Liver (tissue), 9 donors: ENCODE results near the gene ERCC4. TPM values are rescaled to one million over a fixed set of nuclear protein-coding genes. Genes with fewer than 3 reads are reported as not detected.

ENCODE experiments used
- DNase-seq: peaks from one replicate; pipeline ENCODE4 v3.0.0-alpha.2; 2017; ENCODE audit warnings: low spot score
- H3K27ac ChIP-seq, 2 donors: one replicate each; pipeline ENCODE4 v1.7.0; 2013; ENCODE audit warnings: inconsistent platforms in 2 of 2, low read length in 2 of 2, control low read depth in 1 of 2, low read depth in 1 of 2, mild to moderate bottlenecking in 1 of 2
- H3K27me3 ChIP-seq, 4 donors: one replicate each; pipeline versions ENCODE4 v1.6.1 to v1.7.0; 2013; ENCODE audit warnings: low read length in 3 of 4, inconsistent platforms in 1 of 4, mild to moderate bottlenecking in 1 of 4, moderate library complexity in 1 of 4; ENCODE audit not compliant: control insufficient read depth in 4 of 4, insufficient read depth in 4 of 4
- H3K36me3 ChIP-seq, 4 donors: one replicate each; pipeline versions ENCODE4 v1.6.1 to v1.7.0; 2013; ENCODE audit warnings: low read length in 3 of 4, mild to moderate bottlenecking in 3 of 4, low read depth in 1 of 4, moderate library complexity in 1 of 4; ENCODE audit not compliant: control insufficient read depth in 4 of 4, insufficient read depth in 3 of 4
- H3K4me1 ChIP-seq, 4 donors: one replicate each; pipeline versions ENCODE4 v1.6.1 to v1.7.0; 2013; ENCODE audit warnings: low read length in 3 of 4, mild to moderate bottlenecking in 3 of 4, moderate library complexity in 1 of 4; ENCODE audit not compliant: control insufficient read depth in 4 of 4, insufficient read depth in 4 of 4
- H3K4me3 ChIP-seq, 3 donors: one replicate each; pipeline versions ENCODE4 v1.6.1 to v1.7.0; 2013; ENCODE audit warnings: low read length in 3 of 3, control low read depth in 1 of 3, low read depth in 1 of 3, mild to moderate bottlenecking in 1 of 3
- H3K9ac ChIP-seq, 2 donors: one replicate each; pipeline ENCODE4 v1.7.0; 2013; ENCODE audit warnings: low read length in 2 of 2, mild to moderate bottlenecking in 2 of 2, moderate library complexity in 2 of 2, control low read depth in 1 of 2, low read depth in 1 of 2
- H3K9me3 ChIP-seq, 4 donors: one replicate each; pipeline versions ENCODE4 v1.6.1 to v1.7.0; 2013; ENCODE audit warnings: low read length in 3 of 4; ENCODE audit not compliant: control insufficient read depth in 4 of 4
- EGR1 ChIP-seq, 2 donors: IDR thresholded peaks; 2 replicates each; pipeline ENCODE4 v1.6.1; 2016 to 2018; ENCODE audit warnings: antibody characterized with exemption in 2 of 2, low read depth in 2 of 2
- FOXA1 ChIP-seq: IDR thresholded peaks from 2 replicates; pipeline ENCODE4 v1.6.1; 2016; ENCODE audit warnings: antibody characterized with exemption
- FOXA2 ChIP-seq: IDR thresholded peaks from 2 replicates; pipeline ENCODE4 v1.6.1; 2016; ENCODE audit warnings: antibody characterized with exemption
- GABPA ChIP-seq, 2 donors: IDR thresholded peaks in 1 of 2; conservative IDR thresholded peaks in 1 of 2; 2 replicates each; pipeline ENCODE4 v1.6.1; 2016; ENCODE audit warnings: antibody characterized with exemption in 2 of 2, mild to moderate bottlenecking in 1 of 2, moderate library complexity in 1 of 2
- HNF4A ChIP-seq, 2 donors: conservative IDR thresholded peaks; 2 replicates each; pipeline ENCODE4 v1.6.1; 2016; ENCODE audit warnings: antibody characterized with exemption in 2 of 2, mild to moderate bottlenecking in 2 of 2
- HNF4G ChIP-seq: IDR thresholded peaks from 2 replicates; pipeline ENCODE4 v1.6.1; 2016; ENCODE audit warnings: antibody characterized with exemption
- JUND ChIP-seq, 2 donors: IDR thresholded peaks; 2 replicates each; pipeline ENCODE4 v1.6.1; 2016; ENCODE audit warnings: antibody characterized with exemption in 2 of 2
- NR2F2 ChIP-seq: IDR thresholded peaks from 2 replicates; pipeline ENCODE4 v1.6.1; 2016; ENCODE audit warnings: antibody characterized with exemption
- RAD21 ChIP-seq, 2 donors: IDR thresholded peaks; 2 replicates each; pipeline ENCODE4 v1.6.1; 2016; ENCODE audit warnings: antibody characterized with exemption in 2 of 2, mild to moderate bottlenecking in 2 of 2
- RXRA ChIP-seq, 2 donors: IDR thresholded peaks; 2 replicates each; pipeline ENCODE4 v1.6.1; 2017 to 2018; ENCODE audit warnings: antibody characterized with exemption in 2 of 2, mild to moderate bottlenecking in 1 of 2
- SP1 ChIP-seq: IDR thresholded peaks from 2 replicates; pipeline ENCODE4 v1.6.1; 2018; ENCODE audit warnings: antibody characterized with exemption, mild to moderate bottlenecking
- TAF1 ChIP-seq: conservative IDR thresholded peaks from 2 replicates; pipeline ENCODE4 v1.6.1; 2016; ENCODE audit warnings: antibody characterized with exemption, mild to moderate bottlenecking
- YY1 ChIP-seq: IDR thresholded peaks from 2 replicates; pipeline ENCODE4 v1.6.1; 2016; ENCODE audit warnings: antibody characterized with exemption, mild to moderate bottlenecking
- WGBS: extraction: QIAGEN DNeasy Blood & Tissue Kit; methylation state at CpG from one replicate; pipeline ENCODE4 v1.1.7; 2013; 5-methylcytosine and 5-hydroxymethylcytosine counted together
- polyA plus RNA-seq, 2 donors: library from polyadenylated mRNA; stranded (reverse) in 1 of 2; unstranded in 1 of 2; fragments of 200-250 nt in 1 of 2; fragments of >200 nt in 1 of 2; fragmentation: Nextera tagmentation in 1 of 2; extraction: Ambion mirVana in 1 of 2; gene quantifications; one replicate each; pipeline versions ENCODE4 v1.2.1 to v1.2.3, GENCODE V29; 2013 to 2015
- total RNA-seq, 2 donors: library from RNA; depleted of rRNA; stranded (reverse); fragments of >200 nt; gene quantifications; one replicate each; pipeline ENCODE4 v1.2.3, GENCODE V29; 2014
- TF ChIP-seq, protein P1 (sequence below): fragments of 150-350 bp; IDR thresholded peaks from 2 replicates; pipeline ENCODE4 v1.5.1; 2017; ENCODE audit warnings: improper control_type of control experiment, low read depth, low read length; ENCODE audit not compliant: missing input control
- TF ChIP-seq, protein P2 (sequence below): IDR thresholded peaks from 2 replicates; pipeline ENCODE4 v1.6.1; 2016; ENCODE audit warnings: antibody characterized with exemption
- TF ChIP-seq, protein P3 (sequence below): IDR thresholded peaks from 2 replicates; pipeline ENCODE4 v1.6.1; 2016; ENCODE audit warnings: antibody characterized with exemption
- TF ChIP-seq, protein P4 (sequence below): IDR thresholded peaks from 2 replicates; pipeline ENCODE4 v1.6.1; 2016; ENCODE audit warnings: antibody characterized with exemption, mild to moderate bottlenecking
- donor health status: healthy.
- donor health status: healthy.
- donor health status: healthy.
- donor health status: healthy.
- donor health status: healthy.

Gene ERCC4
- total and polyA plus RNA-seq, 4 donors: 1.6 to 11.1 (median 4.9) TPM

DNA sequence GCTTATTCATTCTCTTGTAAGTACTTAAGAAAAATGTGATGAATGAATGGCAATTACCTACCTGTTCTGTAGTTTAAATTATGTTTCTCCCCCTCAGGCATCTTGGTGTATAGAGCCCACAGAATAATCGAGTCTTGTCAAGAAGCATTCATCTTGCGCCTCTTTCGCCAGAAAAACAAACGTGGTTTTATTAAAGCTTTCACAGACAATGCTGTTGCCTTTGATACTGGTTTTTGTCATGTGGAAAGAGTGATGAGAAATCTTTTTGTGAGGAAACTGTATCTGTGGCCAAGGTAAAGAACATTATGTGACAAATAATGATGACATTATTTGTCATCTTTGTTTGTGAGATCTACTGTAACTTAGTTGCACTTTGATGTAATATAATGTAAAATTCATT lies 6.5 kb downstream of the ERCC4 start:
- no peak overlapping the region for H3K9ac ChIP-seq
- no peaks in the 10 kb centered on the region for H3K9me3 ChIP-seq
- no peak overlapping the region for H3K4me3 ChIP-seq
- peaks cover 2 to 17% (median 7%) of the 10 kb centered on the region in 4 donors for H3K36me3 ChIP-seq
- H3K4me1 ChIP-seq: peaks cover 3 to 4% (median 3%) of the 10 kb centered on the region in 4 donors
- H3K27ac ChIP-seq: no peak overlapping the region
- H3K27me3 ChIP-seq: no peaks in the 10 kb centered on the region
- WGBS: 90% methylated on average over 4 of the region's 4 CpGs
- TF ChIP-seq, protein P1, sequence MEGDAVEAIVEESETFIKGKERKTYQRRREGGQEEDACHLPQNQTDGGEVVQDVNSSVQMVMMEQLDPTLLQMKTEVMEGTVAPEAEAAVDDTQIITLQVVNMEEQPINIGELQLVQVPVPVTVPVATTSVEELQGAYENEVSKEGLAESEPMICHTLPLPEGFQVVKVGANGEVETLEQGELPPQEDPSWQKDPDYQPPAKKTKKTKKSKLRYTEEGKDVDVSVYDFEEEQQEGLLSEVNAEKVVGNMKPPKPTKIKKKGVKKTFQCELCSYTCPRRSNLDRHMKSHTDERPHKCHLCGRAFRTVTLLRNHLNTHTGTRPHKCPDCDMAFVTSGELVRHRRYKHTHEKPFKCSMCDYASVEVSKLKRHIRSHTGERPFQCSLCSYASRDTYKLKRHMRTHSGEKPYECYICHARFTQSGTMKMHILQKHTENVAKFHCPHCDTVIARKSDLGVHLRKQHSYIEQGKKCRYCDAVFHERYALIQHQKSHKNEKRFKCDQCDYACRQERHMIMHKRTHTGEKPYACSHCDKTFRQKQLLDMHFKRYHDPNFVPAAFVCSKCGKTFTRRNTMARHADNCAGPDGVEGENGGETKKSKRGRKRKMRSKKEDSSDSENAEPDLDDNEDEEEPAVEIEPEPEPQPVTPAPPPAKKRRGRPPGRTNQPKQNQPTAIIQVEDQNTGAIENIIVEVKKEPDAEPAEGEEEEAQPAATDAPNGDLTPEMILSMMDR: no peak
- TF ChIP-seq HNF4G: no peak
- no peak for TF ChIP-seq TAF1
- no peak for TF ChIP-seq GABPA (IDR thresholded peaks at IDR 0.05 in 1 of 2, conservative IDR thresholded peaks at IDR 0.05 in 1 of 2)
- TF ChIP-seq, protein P2, sequence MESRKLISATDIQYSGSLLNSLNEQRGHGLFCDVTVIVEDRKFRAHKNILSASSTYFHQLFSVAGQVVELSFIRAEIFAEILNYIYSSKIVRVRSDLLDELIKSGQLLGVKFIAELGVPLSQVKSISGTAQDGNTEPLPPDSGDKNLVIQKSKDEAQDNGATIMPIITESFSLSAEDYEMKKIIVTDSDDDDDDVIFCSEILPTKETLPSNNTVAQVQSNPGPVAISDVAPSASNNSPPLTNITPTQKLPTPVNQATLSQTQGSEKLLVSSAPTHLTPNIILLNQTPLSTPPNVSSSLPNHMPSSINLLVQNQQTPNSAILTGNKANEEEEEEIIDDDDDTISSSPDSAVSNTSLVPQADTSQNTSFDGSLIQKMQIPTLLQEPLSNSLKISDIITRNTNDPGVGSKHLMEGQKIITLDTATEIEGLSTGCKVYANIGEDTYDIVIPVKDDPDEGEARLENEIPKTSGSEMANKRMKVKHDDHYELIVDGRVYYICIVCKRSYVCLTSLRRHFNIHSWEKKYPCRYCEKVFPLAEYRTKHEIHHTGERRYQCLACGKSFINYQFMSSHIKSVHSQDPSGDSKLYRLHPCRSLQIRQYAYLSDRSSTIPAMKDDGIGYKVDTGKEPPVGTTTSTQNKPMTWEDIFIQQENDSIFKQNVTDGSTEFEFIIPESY: no peak
- no peak for TF ChIP-seq NR2F2
- no peak for TF ChIP-seq EGR1 (IDR thresholded peaks at IDR 0.05; ENCODE audit: low read depth in 2 of 2)
- no peak for TF ChIP-seq RXRA (IDR thresholded peaks at IDR 0.05)
- TF ChIP-seq, protein P3, sequence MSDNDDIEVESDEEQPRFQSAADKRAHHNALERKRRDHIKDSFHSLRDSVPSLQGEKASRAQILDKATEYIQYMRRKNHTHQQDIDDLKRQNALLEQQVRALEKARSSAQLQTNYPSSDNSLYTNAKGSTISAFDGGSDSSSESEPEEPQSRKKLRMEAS: no peak
- TF ChIP-seq FOXA1: no peak
- no peak for TF ChIP-seq RAD21 (IDR thresholded peaks at IDR 0.05)
- no peak for TF ChIP-seq YY1
- TF ChIP-seq, protein P4, sequence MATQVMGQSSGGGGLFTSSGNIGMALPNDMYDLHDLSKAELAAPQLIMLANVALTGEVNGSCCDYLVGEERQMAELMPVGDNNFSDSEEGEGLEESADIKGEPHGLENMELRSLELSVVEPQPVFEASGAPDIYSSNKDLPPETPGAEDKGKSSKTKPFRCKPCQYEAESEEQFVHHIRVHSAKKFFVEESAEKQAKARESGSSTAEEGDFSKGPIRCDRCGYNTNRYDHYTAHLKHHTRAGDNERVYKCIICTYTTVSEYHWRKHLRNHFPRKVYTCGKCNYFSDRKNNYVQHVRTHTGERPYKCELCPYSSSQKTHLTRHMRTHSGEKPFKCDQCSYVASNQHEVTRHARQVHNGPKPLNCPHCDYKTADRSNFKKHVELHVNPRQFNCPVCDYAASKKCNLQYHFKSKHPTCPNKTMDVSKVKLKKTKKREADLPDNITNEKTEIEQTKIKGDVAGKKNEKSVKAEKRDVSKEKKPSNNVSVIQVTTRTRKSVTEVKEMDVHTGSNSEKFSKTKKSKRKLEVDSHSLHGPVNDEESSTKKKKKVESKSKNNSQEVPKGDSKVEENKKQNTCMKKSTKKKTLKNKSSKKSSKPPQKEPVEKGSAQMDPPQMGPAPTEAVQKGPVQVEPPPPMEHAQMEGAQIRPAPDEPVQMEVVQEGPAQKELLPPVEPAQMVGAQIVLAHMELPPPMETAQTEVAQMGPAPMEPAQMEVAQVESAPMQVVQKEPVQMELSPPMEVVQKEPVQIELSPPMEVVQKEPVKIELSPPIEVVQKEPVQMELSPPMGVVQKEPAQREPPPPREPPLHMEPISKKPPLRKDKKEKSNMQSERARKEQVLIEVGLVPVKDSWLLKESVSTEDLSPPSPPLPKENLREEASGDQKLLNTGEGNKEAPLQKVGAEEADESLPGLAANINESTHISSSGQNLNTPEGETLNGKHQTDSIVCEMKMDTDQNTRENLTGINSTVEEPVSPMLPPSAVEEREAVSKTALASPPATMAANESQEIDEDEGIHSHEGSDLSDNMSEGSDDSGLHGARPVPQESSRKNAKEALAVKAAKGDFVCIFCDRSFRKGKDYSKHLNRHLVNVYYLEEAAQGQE: no peak
- no peak for DNase-seq

DNA sequence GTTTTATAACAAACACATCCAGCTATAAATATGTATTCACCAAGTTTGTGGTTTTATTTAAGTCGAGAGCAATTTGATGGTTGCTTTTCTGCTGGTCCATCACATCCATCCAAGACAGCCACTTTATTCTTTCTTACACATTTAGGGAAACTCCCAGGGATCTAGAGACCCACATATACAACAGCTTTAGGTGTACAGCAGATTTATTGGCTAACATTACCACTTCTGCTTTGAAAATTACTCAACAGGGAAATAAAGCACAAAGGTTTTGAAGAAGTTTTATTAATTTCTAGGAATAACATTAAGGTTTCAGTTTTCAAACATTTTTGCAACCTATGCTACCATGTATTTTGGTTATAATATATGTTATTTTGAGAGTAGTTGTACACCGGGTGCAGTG lies 6.9 kb downstream of the ERCC4 start:
- no peaks in the 10 kb centered on the region for H3K9me3 ChIP-seq
- no peak overlapping the region for H3K4me3 ChIP-seq
- no peaks in the 10 kb centered on the region for H3K27me3 ChIP-seq
- 90% methylated on average over 2 of the region's 2 CpGs for WGBS
- no peak overlapping the region for H3K9ac ChIP-seq
- TF ChIP-seq FOXA2 (no peak), GABPA (IDR thresholded peaks at IDR 0.05 in 1 of 2, conservative IDR thresholded peaks at IDR 0.05 in 1 of 2) (no peak), RAD21 (IDR thresholded peaks at IDR 0.05) (no peak), HNF4A (conservative IDR thresholded peaks at IDR 0.05) (no peak), SP1 (no peak), HNF4G (no peak), RXRA (IDR thresholded peaks at IDR 0.05) (no peak), EGR1 (IDR thresholded peaks at IDR 0.05; ENCODE audit: low read depth in 2 of 2) (no peak), FOXA1 (no peak), JUND (IDR thresholded peaks at IDR 0.05) (no peak)
- TF ChIP-seq, protein P3: no peak
- TF ChIP-seq, protein P4: no peak
- peaks cover 2 to 18% (median 7%) of the 10 kb centered on the region in 4 donors for H3K36me3 ChIP-seq
- DNase-seq: no peak
- no peak overlapping the region for H3K27ac ChIP-seq
- H3K4me1 ChIP-seq: peaks cover 3 to 4% (median 3%) of the 10 kb centered on the region in 4 donors
